Astrocyte (in vitro differentiated cells and primary cell): ENCODE results near the gene ACAD8.

Source experiments
- CTCF ChIP-seq: IDR thresholded peaks from 2 replicates; pipeline ENCODE4 v1.5.1; 2011; ENCODE audit warnings: low read depth, mild to moderate bottlenecking, inconsistent platforms, low read length, moderate library complexity; ENCODE audit not compliant: insufficient read depth
- EZH2 ChIP-seq: IDR thresholded peaks from 2 replicates; pipeline ENCODE4 v1.6.1; 2012; ENCODE audit warnings: mild to moderate bottlenecking, low read length, inconsistent platforms; ENCODE audit not compliant: insufficient read depth

GRCh38 chr11:134226806-134227325 is 26.5 kb upstream of the ACAD8 start:
- no peak for TF ChIP-seq EZH2
- TF ChIP-seq CTCF, result no peak
